ENCODE measurements around the gene DLGAP1.

DNA sequence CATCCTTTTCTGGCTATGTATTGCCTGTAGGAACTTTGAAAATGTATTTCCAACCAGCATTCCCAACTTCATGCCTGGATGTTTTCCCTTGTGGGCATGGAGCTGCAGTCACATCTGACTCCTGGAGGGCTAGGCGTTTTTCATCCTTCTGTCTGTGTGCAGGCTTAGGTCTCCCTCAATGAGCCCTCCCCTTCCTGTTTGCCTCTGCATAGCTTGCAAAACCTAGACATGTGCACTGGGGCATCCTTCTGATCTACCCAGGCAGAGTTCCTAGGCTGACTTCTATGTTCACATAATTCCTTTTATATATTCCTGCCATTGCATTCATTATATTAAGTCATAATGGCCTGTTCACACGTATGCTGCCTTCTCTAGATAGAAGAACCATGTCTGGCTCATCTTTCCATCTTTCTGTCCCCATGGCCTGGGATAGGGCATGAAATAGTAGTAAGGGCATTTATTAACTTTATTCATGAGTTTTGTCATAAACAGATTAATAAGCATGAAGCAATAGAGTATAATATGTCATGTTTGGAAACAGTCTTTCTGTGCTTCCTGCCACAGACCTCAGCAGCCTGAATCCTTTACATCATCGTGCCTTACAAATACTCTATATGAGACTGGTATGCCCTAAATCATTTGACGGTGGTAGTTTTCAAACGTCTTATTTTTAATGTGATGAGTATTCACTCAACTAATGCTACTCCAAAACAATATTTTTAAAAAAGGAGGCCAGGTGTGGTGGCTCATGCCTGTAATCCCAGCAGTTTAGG lies 809.5 kb downstream of the DLGAP1 start:
- TF ChIP-seq EZH2 (IDR thresholded peaks at IDR 0.05) (no peak), POLR2AphosphoS5 (IDR thresholded peaks at IDR 0.05; ENCODE audit: low read depth, low read length) (no peak), CEBPB (IDR thresholded peaks at IDR 0.05; ENCODE audit: low read depth) (no peak), POLR2A (IDR thresholded peaks at IDR 0.05; ENCODE audit: borderline replicate concordance, extremely low read depth, insufficient read depth, insufficient read length) (no peak), SIN3A (IDR thresholded peaks at IDR 0.05; ENCODE audit: low read depth) (no peak), SP1 (IDR thresholded peaks at IDR 0.05; ENCODE audit: low read depth) (no peak), ZFX (IDR thresholded peaks at IDR 0.05) (no peak), RAD21 (IDR thresholded peaks at IDR 0.05; ENCODE audit: low read depth) (no peak), ELF1 (IDR thresholded peaks at IDR 0.05; ENCODE audit: borderline replicate concordance, low read depth) (no peak)
- TF ChIP-seq, protein P1, sequence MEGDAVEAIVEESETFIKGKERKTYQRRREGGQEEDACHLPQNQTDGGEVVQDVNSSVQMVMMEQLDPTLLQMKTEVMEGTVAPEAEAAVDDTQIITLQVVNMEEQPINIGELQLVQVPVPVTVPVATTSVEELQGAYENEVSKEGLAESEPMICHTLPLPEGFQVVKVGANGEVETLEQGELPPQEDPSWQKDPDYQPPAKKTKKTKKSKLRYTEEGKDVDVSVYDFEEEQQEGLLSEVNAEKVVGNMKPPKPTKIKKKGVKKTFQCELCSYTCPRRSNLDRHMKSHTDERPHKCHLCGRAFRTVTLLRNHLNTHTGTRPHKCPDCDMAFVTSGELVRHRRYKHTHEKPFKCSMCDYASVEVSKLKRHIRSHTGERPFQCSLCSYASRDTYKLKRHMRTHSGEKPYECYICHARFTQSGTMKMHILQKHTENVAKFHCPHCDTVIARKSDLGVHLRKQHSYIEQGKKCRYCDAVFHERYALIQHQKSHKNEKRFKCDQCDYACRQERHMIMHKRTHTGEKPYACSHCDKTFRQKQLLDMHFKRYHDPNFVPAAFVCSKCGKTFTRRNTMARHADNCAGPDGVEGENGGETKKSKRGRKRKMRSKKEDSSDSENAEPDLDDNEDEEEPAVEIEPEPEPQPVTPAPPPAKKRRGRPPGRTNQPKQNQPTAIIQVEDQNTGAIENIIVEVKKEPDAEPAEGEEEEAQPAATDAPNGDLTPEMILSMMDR (IDR thresholded peaks at IDR 0.05 in 2 of 3, conservative IDR thresholded peaks at IDR 0.05 in 1 of 3; ENCODE audit: borderline replicate concordance in 1 of 3, insufficient read depth in 1 of 3, low read depth in 2 of 3, low read length in 2 of 3), result no peak
- TF ChIP-seq, protein P2, sequence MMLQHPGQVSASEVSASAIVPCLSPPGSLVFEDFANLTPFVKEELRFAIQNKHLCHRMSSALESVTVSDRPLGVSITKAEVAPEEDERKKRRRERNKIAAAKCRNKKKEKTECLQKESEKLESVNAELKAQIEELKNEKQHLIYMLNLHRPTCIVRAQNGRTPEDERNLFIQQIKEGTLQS (IDR thresholded peaks at IDR 0.05), result no peak

All from HCT116 (cell line).